HUES48 (cell line): ENCODE results near the gene KCNE2.
"Not testable (repeated sequence)": the region's sequence is repeated elsewhere in the genome, so short reads cannot be mapped to it uniquely, and the experiment has no call there.

Source experiments
- H3K27ac ChIP-seq: one replicate; pipeline ENCODE4 v1.7.0; 2013; ENCODE audit warnings: low read depth, low read length, inconsistent platforms
- H3K27me3 ChIP-seq: 2 replicates; pipeline ENCODE4 v1.6.1; 2013; ENCODE audit warnings: mild to moderate bottlenecking, low read length; ENCODE audit not compliant: control insufficient read depth, insufficient read depth
- H3K36me3 ChIP-seq: 2 replicates; pipeline ENCODE4 v1.6.1; 2013; ENCODE audit warnings: low read length; ENCODE audit not compliant: control insufficient read depth, insufficient read depth
- H3K4me1 ChIP-seq: 2 replicates; pipeline ENCODE4 v1.6.1; 2013; ENCODE audit warnings: mild to moderate bottlenecking, low read length; ENCODE audit not compliant: control insufficient read depth, insufficient read depth
- H3K4me3 ChIP-seq: 2 replicates; pipeline ENCODE4 v1.5.1; 2013; ENCODE audit warnings: mild to moderate bottlenecking, low read depth, low read length
- H3K9ac ChIP-seq: 2 replicates; pipeline ENCODE4 v1.6.1; 2013; ENCODE audit warnings: mild to moderate bottlenecking, low read depth, low read length, moderate library complexity
- H3K9me3 ChIP-seq: 2 replicates; pipeline ENCODE4 v1.6.1; 2013; ENCODE audit warnings: low read length; ENCODE audit not compliant: control insufficient read depth, insufficient read depth

Gene KCNE2

DNA sequence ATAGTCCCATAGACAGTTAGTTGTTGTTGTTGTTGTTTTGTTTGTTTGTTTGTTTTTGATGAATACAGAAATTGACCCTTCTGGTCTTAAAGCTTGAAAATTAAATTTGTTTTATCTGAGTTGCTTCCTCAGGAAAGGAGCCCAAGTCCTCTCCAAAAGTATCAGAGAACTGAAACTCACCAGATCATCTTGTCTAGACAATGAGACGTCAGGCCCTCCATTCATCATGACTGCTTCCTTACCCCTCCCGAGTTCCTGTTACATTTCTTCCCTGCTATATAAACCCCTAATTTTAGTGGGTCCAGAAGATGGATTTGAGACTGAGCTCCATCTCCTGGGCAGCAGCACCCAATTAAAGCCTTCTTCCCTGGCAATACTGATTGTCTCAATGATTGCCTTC is 42.9 kb downstream of the KCNE2 start:
- not testable (repeated sequence) for H3K9me3 ChIP-seq, H3K27me3 ChIP-seq, H3K9ac ChIP-seq, H3K36me3 ChIP-seq, H3K27ac ChIP-seq, H3K4me1 ChIP-seq, H3K4me3 ChIP-seq

DNA sequence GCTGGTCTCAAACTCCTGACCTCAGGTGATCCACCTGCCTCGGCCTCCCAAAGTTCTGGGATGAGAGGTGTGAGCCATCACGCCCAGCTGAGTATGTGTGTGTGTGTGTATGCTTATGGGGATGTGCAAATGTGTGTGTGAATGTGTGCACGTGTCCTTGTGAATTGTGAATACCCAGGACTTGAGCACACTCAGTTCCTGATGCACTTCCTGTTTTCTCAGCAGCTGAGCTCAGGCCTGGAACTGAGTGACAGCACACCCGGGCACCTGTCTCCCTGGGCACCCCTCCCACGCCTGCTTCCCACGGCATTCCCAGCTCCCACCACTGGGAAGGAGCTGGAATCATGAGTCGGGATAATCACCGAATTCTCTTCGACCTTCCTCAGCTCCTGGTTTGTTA is 43.5 kb downstream of the KCNE2 start:
- not testable (repeated sequence) for H3K9me3 ChIP-seq, H3K27me3 ChIP-seq, H3K4me1 ChIP-seq, H3K9ac ChIP-seq, H3K27ac ChIP-seq, H3K36me3 ChIP-seq, H3K4me3 ChIP-seq

- not testable (repeated sequence) for H3K27ac ChIP-seq, H3K36me3 ChIP-seq, H3K4me3 ChIP-seq, H3K9me3 ChIP-seq, H3K27me3 ChIP-seq, H3K9ac ChIP-seq, H3K4me1 ChIP-seq
Observed at GRCh38 chr21:34417448-34418077, 53.8 kb downstream of the KCNE2 start.
